K562 (cell line): Measurements from ENCODE around the gene TRAF5.
A peak's percentile ranks its signal among the peaks of the same experiment; 100 is the strongest.

Experiments used
- CTCF ChIP-seq, 3 experiments: IDR thresholded peaks in 2 of 3; conservative IDR thresholded peaks in 1 of 3; 2 replicates each; pipeline ENCODE4 v1.5.1; 2011 to 2012; ENCODE audit warnings: low read length in 3 of 3, mild to moderate bottlenecking in 3 of 3, control low read depth in 2 of 3, improper control_type of control experiment in 1 of 3, inconsistent platforms in 1 of 3, low read depth in 1 of 3, mixed read lengths in 1 of 3, moderate library complexity in 1 of 3; ENCODE audit not compliant: insufficient read depth in 2 of 3
- EP300 ChIP-seq: IDR thresholded peaks from 2 replicates; pipeline ENCODE4 v1.6.1; 2012; ENCODE audit warnings: low read length, improper control_type of control experiment
- HEY1 ChIP-seq: fragments of 250-450 bp; sonication (Bioruptor Pico); IDR thresholded peaks from 2 replicates; pipeline ENCODE4 v1.5.0; 2020; ENCODE audit warnings: mild to moderate bottlenecking, moderate library complexity, borderline replicate concordance
- MAX ChIP-seq: sonication (generic); formaldehyde crosslinking; IDR thresholded peaks from 2 replicates; pipeline ENCODE4 v1.9.0; 2022; ENCODE audit warnings: mild to moderate bottlenecking, missing genetic modification reagents
- MED1 ChIP-seq: sonication (generic); formaldehyde crosslinking; IDR thresholded peaks from 2 replicates; pipeline ENCODE4 v1.8.1; 2023; ENCODE audit warnings: missing genetic modification reagents, borderline replicate concordance
- SP2 ChIP-seq: IDR thresholded peaks from 2 replicates; pipeline ENCODE4 v1.6.1; 2011; ENCODE audit warnings: mild to moderate bottlenecking, low read depth, low read length, moderate library complexity; ENCODE audit not compliant: poor library complexity, severe bottlenecking; ENCODE audit errors: extremely low read depth
- USF2 ChIP-seq: sonication (generic); formaldehyde crosslinking; IDR thresholded peaks from 2 replicates; pipeline ENCODE4 v1.5.0; 2020; ENCODE audit warnings: missing genetic modification reagents
- ZNF121 ChIP-seq: sonication (generic); formaldehyde crosslinking; conservative IDR thresholded peaks from 2 replicates; pipeline ENCODE4 v1.8.0; 2022; ENCODE audit warnings: missing genetic modification reagents
- ZNF507 ChIP-seq: conservative IDR thresholded peaks from 2 replicates; pipeline ENCODE4 v1.6.1; 2017; ENCODE audit warnings: missing genetic modification characterization, missing compliant biosample characterization
- TF ChIP-seq, protein P1 (sequence below): fragments of 250-450 bp; sonication (Bioruptor Pico); IDR thresholded peaks from 2 replicates; pipeline ENCODE4 v1.8.0; 2022; ENCODE audit warnings: moderate library complexity, mild to moderate bottlenecking, inconsistent platforms

DNA sequence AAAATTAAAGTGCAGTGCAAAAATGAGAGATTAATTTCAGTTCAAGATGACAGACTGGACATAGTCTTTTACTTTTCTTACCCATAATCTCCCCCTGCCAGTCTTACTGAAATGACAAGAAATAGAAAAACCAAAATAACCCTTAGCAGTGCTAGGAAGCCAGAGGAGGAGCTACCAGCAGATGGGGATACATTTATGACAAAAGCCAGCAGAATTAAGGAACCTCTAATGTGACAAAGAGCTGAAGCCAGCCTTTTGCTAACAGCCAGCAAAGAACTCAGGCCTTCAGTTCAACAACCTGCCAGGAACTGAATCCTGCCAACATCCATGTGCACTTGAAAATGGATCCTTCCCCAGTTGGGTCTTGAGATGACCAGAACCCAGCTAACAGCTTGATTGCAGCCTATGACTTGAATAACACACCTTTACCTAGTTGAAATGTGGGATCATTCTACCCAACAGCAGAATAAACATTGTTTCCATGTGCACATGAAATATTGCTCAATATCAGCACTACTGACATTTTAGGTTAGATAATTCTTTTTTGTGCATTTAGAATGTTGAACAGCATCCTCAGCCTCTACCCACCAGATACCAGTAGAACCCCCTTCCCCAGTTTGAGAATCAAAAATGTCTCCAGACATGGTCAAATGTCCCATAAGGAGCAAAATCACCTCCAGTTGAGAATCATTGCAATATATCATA, 7.9 kb upstream of the TRAF5 start:
- TF ChIP-seq ZNF121 (CRISPR knock-in tag): no peak
- TF ChIP-seq MAX: no peak
- TF ChIP-seq EP300: no peak
- TF ChIP-seq HEY1 (CRISPR knock-in tag): no peak
- TF ChIP-seq, protein P1, sequence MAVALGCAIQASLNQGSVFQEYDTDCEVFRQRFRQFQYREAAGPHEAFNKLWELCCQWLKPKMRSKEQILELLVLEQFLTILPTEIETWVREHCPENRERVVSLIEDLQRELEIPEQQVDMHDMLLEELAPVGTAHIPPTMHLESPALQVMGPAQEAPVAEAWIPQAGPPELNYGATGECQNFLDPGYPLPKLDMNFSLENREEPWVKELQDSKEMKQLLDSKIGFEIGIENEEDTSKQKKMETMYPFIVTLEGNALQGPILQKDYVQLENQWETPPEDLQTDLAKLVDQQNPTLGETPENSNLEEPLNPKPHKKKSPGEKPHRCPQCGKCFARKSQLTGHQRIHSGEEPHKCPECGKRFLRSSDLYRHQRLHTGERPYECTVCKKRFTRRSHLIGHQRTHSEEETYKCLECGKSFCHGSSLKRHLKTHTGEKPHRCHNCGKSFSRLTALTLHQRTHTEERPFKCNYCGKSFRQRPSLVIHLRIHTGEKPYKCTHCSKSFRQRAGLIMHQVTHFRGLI (CRISPR knock-in tag): no peak
- TF ChIP-seq MED1 (CRISPR knock-in tag): no peak
- no peak for TF ChIP-seq SP2
- TF ChIP-seq ZNF507 (tag): no peak
- TF ChIP-seq CTCF (IDR thresholded peaks at IDR 0.05 in 2 of 3, conservative IDR thresholded peaks at IDR 0.05 in 1 of 3; ENCODE audit: insufficient read depth in 2 of 3, low read depth in 1 of 3, low read length in 3 of 3): peak in 1 of 3 experiments; percentile 31; a peak in 2 of 6 replicates
- no peak for TF ChIP-seq USF2 (CRISPR knock-in tag)
